DOHH2 (cell line): Measurements from ENCODE around the gene GRAP.

Source experiments
- EZH2phosphoT487 ChIP-seq: fragments of 200-600 bp; sonication (generic); IDR thresholded peaks from 2 replicates; pipeline ENCODE4 v1.6.1; 2017; ENCODE audit warnings: borderline replicate concordance, mild to moderate bottlenecking, antibody characterized with exemption, low read length, moderate library complexity, mixed read lengths
- TF ChIP-seq, protein P1 (sequence below): fragments of 200-600 bp; sonication (generic); IDR thresholded peaks from one replicate; pipeline ENCODE4 v1.5.1; 2014; ENCODE audit warnings: antibody characterized with exemption, mild to moderate bottlenecking, low read depth, low read length; ENCODE audit not compliant: poor library complexity, severe bottlenecking

- TF ChIP-seq, protein P1, sequence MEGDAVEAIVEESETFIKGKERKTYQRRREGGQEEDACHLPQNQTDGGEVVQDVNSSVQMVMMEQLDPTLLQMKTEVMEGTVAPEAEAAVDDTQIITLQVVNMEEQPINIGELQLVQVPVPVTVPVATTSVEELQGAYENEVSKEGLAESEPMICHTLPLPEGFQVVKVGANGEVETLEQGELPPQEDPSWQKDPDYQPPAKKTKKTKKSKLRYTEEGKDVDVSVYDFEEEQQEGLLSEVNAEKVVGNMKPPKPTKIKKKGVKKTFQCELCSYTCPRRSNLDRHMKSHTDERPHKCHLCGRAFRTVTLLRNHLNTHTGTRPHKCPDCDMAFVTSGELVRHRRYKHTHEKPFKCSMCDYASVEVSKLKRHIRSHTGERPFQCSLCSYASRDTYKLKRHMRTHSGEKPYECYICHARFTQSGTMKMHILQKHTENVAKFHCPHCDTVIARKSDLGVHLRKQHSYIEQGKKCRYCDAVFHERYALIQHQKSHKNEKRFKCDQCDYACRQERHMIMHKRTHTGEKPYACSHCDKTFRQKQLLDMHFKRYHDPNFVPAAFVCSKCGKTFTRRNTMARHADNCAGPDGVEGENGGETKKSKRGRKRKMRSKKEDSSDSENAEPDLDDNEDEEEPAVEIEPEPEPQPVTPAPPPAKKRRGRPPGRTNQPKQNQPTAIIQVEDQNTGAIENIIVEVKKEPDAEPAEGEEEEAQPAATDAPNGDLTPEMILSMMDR = no peak
- TF ChIP-seq EZH2phosphoT487 = no peak
Observed at GRCh38 chr17:19024101-19025078, 22.4 kb downstream of the GRAP start.
